ENCODE measurements around the gene IGFBP2.

IGFBP2 gene

DNA sequence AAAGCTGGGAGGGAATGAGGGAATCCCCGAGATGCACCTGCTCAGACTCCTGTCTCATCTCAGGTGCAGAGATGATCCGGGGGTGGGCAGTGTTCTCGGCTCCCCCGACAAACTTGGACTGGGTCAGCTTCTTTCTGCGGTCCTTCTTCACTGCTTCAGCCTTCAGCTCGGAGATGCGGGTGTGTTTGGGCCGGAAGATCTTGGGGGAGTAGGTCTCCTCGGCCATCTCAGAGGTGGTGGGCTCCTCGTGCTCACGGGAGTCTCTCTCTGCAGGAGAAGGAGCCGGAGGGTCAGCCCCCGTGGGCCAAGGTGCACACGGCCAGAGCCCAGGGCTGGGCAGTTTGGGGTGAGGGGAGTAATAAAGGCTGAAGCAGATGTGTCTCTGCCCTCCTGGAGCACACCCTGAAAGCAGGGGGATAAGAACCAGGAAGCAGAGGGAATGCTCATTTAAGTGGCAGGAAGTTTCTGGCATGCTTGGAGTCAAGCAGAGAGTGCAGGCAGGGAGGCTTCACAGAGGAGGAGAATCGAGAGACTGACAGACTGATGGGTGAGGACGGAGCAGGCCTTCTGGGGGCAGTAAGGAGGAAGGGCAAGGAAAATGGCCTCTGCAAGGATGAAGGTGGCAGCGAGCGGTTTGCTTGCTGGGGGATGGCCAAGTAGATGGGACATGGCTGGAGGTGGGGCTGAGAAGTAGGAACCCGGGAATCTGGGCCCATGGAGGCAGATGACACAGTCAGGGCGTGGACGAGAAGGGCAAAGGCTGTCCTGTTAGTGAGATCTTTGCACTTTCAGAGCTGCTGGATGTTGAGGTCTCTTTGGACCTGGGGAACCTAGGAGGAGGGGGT is 45.8 kb downstream of the IGFBP2 start:
- TF ChIP-seq CTCF (conservative IDR thresholded peaks at IDR 0.05) = no peak

GRCh38 chr2:216679658-216680024 is 46.4 kb downstream of the IGFBP2 start:
- TF ChIP-seq CTCF (conservative IDR thresholded peaks at IDR 0.05) (no peak), ZFX (IDR thresholded peaks at IDR 0.05) (no peak)
- no peak overlapping the region for H3K27ac ChIP-seq

More for the DNA sequence above, 45.8 kb downstream of the IGFBP2 start:
- H3K27ac ChIP-seq = no peak overlapping the region

DNA sequence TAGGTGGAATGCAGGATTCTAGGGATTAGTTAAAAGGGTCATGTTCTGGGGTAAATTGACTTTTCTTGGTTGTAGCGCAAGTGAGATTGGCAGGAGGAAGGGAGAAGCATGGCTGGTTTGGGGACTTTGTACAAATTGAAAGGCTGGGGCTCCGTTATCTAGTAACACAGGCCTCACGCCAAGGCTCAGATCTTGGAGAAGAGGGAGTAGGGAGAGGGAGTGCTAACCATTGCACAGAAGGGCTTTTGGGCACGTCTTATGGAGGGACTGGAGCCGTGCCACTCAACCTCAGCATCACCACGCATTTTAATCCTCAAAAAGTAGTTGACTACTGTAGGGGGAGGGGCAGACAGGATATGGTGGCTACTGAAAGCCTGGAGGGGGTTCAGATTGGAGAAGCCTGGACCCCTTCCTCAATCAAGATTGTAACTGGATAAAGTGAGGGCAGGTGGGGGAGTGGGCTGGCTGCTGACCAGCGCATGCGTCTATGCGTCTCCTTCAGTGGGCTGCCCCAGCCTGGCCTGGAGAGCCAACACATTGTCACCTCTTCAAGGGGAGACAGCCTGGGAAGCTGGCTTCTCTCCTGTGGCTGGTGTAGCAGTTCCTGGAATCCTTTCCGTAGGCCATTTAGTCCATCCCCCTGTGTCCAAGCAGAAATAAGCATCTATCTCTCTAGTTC is 47.9 kb downstream of the IGFBP2 start:
- H3K27ac ChIP-seq = no peak overlapping the region
- no peak for TF ChIP-seq CTCF (conservative IDR thresholded peaks at IDR 0.05)
- no peak for TF ChIP-seq ZFX (IDR thresholded peaks at IDR 0.05)

GRCh38 chr2:216681683-216682082 is 48.5 kb downstream of the IGFBP2 start:
- no peak for TF ChIP-seq CTCF (conservative IDR thresholded peaks at IDR 0.05)
- no peak for TF ChIP-seq ZFX (IDR thresholded peaks at IDR 0.05)
- H3K27ac ChIP-seq = no peak overlapping the region

- H3K27ac ChIP-seq = no peak overlapping the region
- TF ChIP-seq CTCF (conservative IDR thresholded peaks at IDR 0.05) = no peak
- no peak for TF ChIP-seq ZFX (IDR thresholded peaks at IDR 0.05)
Observed at GRCh38 chr2:216683846-216684245, 50.6 kb downstream of the IGFBP2 start.

- TF ChIP-seq CTCF (conservative IDR thresholded peaks at IDR 0.05) = no peak
- no peak for TF ChIP-seq ZFX (IDR thresholded peaks at IDR 0.05)
- H3K27ac ChIP-seq = no peak overlapping the region
Observed at GRCh38 chr2:216685327-216685875, 52.2 kb downstream of the IGFBP2 start.

DNA sequence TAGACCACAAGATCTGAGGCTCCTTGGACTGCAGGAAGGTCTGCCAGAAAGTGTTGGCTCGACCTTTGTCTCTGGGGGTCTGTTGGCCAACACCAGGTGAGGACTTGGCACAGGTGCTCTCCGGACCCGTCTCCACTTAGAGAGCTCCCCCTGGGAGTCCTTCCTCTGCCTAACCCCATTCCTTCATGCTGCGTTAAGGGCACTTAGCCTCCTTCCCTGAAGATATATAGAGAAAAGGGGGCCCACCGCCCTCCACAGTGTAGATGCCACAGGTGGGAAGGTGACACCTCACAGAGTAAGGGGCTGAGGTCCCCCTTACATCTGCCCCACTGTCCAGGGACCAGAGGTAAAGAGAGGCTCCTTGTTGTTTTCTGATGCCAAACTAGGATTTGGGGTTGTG is 53.9 kb downstream of the IGFBP2 start:
- TF ChIP-seq CTCF (conservative IDR thresholded peaks at IDR 0.05) (no peak), ZFX (IDR thresholded peaks at IDR 0.05) (no peak)
- H3K27ac ChIP-seq = no peak overlapping the region
